H4 (cell line): ENCODE data around the gene PELI1. TPM values are rescaled to one million over a fixed set of nuclear protein-coding genes. Genes with fewer than 3 reads are reported as not detected.

Experiments used
- DNase-seq: peaks from one replicate; pipeline ENCODE4 v3.0.0-alpha.2; 2015; ENCODE audit warnings: low spot score
- total RNA-seq: library from RNA; depleted of rRNA; stranded (reverse); fragments of >200 nt; shearing (Covaris generic); gene quantifications from 2 replicates; pipeline ENCODE4 v1.2.3, GENCODE V29; 2014

Gene PELI1
- total RNA-seq, 1 experiment from 2014 or later, result 5.7 TPM

DNA sequence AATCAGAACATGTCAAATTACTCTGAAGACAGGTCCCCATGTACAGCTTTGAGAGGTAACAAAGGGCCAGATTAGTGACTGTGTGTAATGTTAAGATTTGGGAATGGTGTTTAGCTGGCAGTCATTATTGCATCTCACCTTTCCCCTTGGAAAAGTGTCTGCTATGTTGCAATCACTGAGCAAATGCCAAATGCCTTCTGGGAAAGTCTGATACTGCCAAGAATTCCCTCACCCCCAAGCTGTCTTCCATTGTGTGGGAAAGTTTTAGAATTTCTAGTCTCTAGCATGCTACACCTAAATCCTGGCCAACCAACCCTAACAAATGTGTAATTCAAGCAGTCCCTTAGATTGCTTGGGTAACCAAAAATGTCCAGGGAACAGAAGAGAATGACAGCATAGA, 13.6 kb upstream of the PELI1 start:
- peak; percentile 25 for DNase-seq

DNA sequence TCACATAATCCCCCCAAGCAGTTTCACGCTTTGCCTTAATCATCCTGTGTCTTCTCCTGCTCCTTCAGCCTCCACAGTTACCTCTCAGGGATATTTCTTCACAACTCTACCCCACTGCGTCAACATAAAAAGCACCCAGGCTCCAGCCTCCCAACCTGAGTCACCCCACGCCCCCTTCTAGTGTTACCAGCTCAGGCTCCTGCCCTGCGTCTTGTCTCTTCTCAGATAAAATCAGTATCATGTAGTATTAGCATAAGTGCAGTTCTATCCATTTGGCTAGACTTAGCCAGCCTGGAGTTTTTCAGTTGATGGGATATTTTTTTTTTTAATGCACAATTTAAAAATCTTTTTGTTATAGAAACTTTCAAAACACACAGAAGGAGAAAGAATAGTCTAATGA, 9.6 kb upstream of the PELI1 start:
- DNase-seq, result no peak

DNA sequence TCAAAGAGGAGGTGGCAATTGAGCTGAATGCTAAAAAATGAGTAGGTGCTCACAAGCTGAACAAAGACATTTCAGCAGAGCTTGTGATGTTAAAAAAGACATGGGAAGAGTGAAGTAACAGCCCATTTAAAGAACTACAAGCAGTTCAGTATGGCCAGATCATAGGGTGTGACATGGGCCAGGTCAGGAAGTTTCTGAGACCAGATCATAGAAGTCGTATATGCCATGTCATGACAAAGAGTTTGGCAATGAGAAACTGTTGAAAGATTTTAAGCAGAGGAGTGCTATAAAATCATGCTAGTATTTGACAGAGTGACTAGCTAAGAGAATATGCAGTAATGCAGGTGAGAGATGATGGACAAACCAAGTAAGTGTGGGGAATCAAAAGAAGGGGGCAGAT, 7.3 kb upstream of the PELI1 start:
- DNase-seq, result no peak

DNA sequence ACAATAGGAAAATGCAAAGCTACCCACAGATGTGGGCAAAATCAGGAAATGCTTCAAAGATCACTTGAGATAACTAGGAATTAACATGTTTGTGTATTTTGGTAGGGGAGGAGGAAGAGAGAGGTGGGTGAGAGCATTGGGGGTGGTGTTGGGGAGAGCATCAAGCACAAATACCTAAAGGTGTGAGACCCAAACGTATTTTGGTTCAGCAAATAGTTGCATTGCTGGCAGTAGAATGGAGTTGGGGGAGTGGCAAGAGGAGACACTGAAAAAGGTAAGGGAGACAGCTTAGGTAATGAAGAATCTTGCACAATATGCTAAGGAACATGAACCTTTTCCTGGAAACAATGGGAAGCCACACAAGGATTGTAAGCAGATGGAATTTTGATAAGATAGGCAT, 1.5 kb upstream of the PELI1 start:
- DNase-seq, result no peak

DNA sequence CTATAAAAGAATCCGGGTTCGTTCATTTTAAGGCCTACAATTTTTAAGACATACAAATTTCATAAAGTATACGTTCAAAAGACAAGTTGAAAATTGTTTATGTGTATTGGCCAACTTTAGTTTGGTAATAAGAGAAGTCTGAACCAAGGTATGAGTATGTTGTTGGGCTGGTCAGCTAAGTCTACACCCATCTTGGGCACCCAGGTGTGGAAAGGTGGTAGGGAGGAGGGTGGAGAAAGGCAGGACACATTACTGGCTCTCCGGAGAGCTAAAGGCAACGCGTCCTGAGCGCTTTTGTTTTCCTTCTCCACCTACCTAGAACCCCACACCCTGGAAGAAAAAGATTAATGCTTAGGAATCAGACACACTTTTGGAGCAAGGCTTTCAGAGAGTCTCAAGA, 899 bp upstream of the PELI1 start:
- DNase-seq, result no peak

DNA sequence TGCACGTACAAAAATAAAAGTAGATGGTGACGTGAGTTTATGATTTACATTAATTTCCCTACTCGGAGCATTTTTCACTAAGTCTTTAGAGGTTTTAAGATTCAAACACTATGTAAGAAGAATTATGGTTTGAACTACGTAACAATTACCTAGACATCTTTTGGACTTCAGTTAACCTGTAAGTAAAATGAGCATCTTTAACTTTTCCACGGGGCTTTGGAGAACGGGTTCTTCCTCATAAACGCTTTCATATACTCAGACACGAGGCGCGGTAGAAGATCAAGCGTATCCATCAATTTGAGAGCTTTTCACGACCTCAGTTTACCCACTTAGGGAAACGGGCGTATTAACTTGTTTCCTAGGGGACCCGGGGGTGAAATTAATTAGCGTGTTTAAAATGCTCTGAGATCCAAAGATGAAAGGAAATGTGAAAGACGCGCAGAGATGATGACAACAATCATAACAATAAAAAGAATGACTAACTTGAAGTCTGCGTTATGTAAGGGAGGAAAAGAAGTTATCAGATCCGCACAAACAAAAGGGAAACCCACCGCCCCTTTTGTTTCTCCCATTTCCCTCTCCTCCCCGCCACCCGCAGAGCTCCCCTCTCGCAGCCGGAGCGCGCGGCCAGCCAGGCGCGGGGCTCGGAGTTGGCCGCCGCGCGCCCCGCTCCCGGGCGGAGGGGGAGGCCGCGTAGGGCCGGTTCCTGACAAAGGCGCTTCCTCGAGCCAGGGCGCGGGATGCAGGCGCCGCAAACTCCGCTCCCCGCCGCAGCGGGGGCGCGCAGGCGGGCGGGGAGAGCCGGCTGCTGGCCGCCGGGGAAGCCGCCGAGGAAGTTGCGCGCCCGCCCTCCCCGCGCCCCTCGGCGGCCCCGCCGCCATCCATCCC, 807 bp downstream of the PELI1 start:
- DNase-seq, result no peak

DNA sequence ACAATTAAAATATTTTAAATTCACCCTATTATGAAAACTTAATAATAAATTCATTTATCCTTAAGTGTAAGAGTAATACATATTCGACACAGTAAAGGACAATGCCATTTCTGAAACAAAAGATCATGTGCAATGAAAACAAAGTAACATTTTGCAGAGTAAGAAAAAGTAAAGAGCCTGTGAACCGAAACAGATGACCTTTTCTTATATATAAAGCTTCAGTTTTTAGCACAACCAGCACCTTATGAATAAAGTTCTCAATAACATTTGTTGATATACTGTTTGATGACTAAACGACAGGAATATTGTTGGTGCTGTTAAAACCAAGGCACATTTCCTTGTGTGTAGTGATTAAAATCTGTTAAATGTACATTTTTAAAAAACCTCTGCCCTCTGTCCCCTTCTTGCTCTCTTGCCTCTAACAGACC, 1.5 kb downstream of the PELI1 start:
- DNase-seq, result no peak

DNA sequence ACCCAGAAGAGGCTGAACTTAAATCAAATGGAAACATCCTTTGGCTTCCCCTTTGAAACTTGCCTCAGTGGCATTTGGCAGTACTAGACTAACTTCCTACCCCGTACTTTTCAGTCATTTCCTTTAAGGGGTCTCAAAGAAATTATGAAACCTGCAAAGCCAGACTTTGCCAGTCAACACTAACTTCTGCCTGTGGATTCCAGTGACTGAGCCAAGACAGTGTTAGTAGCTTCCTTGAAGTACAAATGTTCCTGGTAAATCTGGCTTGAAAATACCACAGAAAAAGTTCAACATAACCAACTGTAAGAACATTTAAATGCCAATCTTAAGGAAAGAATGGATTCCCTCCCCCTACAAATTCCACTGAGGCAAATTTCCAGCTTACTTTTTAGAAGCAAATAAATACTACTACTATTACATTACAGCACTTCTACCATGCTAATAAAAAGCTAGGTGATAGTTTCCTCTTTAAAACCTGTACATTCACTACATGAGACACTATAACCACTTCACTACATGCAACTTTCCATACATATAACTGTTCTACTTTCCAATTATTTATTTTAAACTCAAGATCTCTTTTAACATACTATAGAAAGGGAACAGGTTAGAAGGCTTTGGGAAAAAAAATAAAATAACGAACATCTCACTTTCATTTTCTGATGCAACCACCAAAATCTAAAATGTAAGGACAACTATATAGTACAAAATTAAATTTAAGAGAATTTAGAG, 2.4 kb downstream of the PELI1 start:
- no peak for DNase-seq

DNA sequence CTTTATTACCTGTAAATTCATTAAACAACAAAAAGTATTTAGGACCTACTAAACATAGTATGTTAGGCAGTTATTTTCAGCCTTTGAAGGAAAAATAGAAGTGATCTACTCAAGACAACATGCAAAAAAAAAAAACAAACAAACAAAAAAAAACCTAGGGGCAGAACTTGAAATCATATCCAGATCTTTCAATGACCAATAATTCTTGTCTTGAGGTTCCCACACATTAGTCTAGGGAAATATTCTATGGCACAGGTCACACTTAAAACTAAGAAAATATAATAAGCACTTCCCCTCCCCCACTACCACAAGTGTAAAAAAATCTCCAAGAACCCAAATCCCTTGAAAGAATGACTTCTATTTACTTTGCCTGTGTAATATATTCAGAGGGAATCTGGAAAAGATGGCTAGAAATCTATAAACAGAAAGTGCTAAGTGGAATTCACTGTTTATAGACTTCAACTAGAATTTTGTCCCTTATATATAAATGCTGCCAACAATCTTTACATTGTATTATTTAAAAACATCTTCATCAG, 3.5 kb downstream of the PELI1 start:
- no peak for DNase-seq

DNA sequence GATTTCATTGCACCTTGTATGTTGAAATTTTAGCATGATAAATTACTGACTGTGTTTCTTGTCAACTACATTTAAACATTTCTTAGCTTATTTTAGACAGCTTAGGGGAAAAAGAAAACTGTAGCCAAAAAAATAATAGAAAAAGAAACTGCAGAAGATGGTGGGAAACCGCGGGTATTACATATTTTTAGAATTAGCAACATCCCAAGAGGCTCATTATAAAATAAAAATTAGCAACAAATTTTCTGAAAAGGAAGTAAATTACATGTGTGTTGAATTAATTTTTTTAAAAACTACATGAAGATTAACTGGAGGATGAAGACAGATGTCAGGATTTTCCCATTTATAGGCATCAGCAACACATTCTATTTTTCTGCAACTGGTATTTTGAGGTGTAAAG, 4.3 kb downstream of the PELI1 start:
- no peak for DNase-seq

DNA sequence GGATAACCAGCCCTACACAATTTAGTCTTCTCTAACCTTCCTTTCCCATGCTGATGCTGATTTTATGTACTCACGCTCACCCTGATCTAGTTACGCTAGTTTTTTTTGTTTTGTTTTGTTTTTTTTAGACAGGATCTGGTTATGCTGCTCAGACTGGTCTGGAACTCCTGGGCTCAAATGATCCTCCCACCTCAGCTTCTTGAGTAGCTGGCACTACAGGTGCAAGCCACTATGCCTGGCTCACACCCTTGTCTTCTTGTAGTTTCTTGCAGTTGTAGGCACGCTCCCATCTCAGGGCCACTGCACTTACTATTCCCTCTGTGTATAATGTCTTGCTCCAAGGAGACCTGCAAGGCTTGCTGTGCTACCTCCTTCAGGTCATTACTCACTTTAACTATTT, 6.2 kb downstream of the PELI1 start:
- no peak for DNase-seq

DNA sequence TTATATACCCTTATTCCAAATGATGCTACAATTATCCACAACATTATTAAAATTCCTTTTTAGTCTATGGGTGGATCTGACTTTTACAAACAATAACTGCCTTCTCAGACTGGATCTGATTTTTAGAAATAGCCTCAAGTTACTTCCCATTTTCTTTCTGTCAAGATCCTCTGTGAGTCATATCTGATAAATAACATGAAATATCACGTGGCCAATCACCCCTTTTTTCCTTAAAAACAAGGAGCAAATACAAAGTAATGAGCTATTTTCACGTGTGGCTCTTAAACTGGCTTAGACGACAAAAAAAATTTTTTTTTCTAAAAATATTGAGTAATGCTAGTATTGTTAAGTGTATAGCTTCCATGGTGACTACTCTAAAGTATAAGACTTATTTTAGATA, 6.7 kb downstream of the PELI1 start:
- no peak for DNase-seq

DNA sequence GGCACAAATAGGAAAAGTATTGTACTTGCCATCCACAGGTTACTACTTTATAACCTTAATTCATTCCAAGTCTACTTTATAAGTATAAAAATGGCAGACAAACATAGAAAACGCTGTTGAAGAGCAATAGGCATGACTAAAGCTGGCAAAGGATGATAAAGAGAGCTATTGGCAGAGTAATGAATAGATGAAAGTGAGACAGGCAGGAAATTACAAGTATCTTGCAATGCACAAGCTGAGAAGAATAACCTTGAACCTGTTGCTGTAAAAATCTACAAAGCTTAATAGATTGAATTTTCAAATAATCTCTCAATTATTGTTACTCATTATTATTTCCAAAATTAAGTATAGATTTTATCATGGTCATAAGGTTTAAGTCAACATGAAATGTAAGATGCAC, 8.8 kb downstream of the PELI1 start:
- no peak for DNase-seq

DNA sequence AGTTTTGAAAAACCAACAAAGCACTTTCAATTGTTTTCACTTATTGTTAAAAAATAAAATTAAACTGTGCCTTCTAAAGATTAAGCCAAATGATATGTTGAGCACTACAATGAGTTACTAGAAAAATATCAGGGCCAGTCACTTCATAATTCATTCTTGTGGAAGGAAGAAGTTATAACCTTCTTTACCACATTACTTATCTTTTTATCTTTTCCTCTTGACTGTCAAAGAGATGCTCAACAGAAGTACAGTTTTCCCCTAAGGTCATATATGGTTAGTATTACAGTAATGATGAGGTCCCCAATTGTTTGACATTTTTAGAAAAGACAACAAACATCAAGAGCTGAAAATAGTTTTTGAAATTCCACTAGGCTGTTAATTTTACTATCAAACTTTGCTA, 9.4 kb downstream of the PELI1 start:
- no peak for DNase-seq

DNA sequence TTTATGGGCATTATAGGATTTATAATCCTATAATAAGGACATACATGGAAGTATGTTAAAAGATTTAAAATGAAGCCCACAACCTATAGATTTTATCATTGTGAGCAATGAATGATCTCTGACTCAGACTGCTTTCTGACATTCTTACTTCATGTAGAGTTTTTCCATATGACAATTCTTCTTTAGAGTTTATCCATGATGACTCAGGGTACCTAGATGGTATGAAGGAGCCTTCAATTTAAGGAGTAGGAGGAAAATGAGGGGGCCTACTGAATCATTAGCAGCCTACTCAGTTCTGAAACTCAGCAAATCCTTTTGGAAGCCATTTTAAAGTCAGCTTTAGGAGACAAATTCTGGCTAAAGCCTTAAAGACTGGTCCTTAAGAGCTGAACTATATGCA, 10.4 kb downstream of the PELI1 start:
- DNase-seq, result no peak

DNA sequence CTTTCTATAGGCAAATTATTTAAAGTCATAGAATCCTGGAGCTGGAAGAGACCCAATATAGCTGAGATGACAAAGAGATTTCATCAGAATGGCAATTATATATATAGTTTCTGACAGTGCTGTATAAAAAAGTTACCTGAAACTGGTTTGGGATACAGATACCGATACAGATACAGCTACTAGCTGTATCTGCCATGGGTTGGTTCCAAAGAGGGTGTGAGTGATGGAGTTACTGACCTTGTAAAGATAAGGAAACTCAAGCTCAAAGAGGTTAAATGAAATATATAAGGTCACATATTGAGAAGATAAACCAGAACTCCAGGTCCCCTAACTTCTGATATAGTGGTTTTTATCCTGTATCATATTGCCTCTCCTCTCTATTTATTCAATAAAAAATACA, 10.9 kb downstream of the PELI1 start:
- DNase-seq, result no peak

DNA sequence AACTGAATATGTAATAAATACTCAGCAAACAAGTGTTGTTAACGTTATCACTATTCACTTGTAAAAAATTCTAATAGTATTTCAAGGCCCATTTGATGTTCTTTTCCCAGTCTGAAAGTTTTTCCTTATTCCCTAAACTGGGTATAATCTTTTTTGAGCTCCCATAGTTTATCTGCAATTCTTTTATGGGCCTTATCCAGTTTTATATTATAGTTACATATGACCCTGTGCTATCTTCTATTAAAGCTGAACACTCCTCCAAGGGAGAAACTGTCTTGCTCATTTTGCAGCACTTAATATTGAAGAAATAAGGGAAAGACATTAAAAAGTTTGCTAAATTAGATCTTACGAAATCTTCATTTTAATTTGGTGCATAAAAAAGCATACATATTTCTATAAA, 13.9 kb downstream of the PELI1 start:
- DNase-seq, result no peak

DNA sequence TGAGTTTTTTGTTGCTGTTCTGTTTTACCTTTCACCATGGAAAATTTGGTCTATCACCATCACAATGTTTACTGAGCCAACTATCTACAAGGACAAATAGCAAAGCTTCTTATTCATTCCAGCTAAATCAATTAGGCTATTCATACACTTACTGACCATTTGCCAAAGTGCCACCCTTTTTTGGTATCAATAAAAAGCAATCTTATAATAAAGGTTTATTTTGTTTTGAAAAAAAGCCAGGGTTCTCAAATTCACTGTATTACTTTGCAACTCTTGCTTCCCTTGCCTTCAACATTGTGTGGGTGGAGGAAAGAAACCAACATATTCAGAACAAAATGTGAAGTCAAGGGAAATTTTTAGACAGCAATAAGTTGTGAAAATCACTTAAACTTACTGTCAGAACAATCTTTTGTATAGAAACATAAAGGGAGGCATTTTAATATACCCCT, 15.3 kb downstream of the PELI1 start:
- no peak for DNase-seq

DNA sequence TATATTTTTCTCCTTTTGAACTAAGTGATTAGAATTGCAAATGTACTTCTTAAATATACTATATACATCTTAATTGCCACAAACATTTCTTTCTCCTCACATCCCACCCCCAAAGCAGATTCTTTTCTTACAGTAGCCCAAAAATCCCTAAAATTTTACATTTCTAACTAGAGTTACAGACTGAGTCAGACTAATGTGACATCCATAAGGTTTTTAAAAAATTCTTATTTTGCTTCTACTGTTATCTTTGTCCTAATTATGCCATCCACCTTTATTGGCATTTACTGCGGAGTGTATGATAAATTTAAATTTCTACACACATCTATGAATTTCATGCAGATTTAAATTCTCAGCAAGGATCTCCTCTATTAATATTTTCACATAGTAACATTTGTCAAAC, 15.8 kb downstream of the PELI1 start:
- no peak for DNase-seq

DNA sequence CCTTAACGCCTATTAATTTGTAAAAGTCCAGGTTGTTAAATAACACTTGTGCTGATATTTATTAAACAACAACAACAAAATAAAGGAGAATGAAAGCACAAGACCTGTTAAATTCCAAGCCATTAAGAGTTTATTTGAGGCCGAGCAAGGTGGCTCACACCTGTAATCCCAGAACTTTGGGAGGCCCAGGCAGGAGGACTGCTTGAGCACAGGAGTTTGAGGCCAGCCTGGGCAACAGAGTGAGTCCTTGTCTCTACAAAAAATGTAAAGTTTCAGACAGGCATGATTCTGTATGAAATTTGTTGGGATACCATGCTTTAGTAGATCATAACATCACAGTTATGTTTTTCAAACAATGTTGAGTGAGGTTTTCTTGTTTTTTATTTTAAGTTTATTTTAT, 17.1 kb downstream of the PELI1 start:
- no peak for DNase-seq

DNA sequence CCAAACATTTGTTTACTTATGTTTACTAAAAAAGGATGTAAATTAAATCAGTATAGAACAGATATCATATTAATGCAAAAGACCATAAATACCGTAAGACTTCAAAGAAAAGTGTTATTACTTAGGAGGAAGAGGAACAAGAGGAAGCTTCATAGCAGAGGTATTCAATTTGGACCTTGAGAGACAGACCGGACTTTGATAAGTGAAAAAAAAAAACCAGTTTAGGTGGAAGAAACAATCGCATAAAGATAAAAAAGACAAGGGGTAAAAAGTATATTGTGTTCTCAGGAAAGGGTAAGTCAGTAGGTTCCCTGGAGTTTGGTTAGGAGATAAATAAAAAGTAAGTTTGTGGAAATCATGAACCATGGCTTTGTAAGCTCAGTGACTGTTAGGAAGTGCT, 17.6 kb downstream of the PELI1 start:
- DNase-seq, result no peak

DNA sequence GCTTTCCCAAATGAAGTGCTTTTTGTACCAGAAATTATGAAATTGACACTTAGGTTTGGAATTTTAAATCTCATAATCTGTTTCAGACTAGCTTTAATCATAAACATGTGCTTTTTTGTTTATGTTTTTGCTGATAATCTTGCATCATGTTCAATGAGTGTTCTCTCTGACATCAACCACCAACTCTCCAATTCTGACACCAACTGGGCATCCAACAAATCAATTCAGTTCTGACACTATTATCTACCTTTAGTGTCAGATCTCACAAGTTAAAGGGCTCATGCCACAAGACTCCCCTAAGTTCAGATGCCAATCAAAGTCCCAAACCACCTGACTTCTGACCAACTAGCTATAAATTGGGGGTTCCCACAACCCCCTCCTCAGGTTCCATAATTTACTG, 19.6 kb downstream of the PELI1 start:
- no peak for DNase-seq

DNA sequence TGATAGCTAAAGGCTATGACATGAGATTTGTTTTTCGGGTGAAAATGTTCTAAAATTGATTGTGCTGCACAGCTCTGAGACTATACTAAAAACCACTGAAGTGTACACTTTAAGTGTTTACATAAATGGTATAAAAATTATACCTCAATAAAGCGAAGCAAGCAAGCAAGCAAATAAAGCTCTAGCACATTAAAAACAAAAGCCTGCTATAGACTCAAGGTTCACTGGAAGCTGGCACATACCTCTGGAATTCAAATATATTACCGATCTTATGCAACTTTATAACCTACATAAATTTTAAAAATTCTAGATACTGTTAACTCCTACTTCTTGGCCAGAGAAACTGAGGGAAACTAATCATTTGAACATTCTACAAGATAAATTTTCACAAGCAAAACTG, 20.1 kb downstream of the PELI1 start:
- DNase-seq, result no peak
